ENCODE measurements around the gene CFAP53. TPM values are rescaled to one million over a fixed set of nuclear protein-coding genes. Genes with fewer than 3 reads are reported as not detected.

The CFAP53 gene
- total RNA-seq, 2 donors from 2014 or later: 0.35 TPM; not detected in 1

GRCh38 chr18:50280707-50281294 lies 14.5 kb upstream of the CFAP53 start:
- Histone ChIP-seq H3K4me1 (ENCODE audit: control insufficient read depth in 1 of 2, low read depth in 2 of 2) (peaks cover 13 to 29% of the 10 kb centered on the region in 2 donors), H3K36me3 (peaks cover 29% of the 10 kb centered on the region), H3K27ac (peak overlapping the region; percentile 77 to 90), H3K9me3 (no peaks in the 10 kb centered on the region), H3K4me3 (peak overlapping the region; percentile 90), H3K27me3 (replicated peaks; ENCODE audit: insufficient read depth) (no peaks in the 10 kb centered on the region)
- no peak for TF ChIP-seq CTCF (IDR thresholded peaks at IDR 0.05)
- ATAC-seq (ENCODE audit: insufficient number of reproducible peaks, low FRiP score, low read depth) (no peak), DNase-seq (ENCODE audit: low spot score) (no peak)

- DNase-seq (ENCODE audit: low spot score): no peak
- ATAC-seq (ENCODE audit: insufficient number of reproducible peaks, low FRiP score, low read depth): no peak
- H3K4me3 ChIP-seq: peak overlapping the region; percentile 90
- H3K9me3 ChIP-seq: no peaks in the 10 kb centered on the region
- H3K4me1 ChIP-seq (ENCODE audit: control insufficient read depth in 1 of 2, low read depth in 2 of 2): peaks cover 13 to 29% of the 10 kb centered on the region in 2 donors
- H3K27ac ChIP-seq: no peak overlapping the region
- no peak for TF ChIP-seq CTCF (IDR thresholded peaks at IDR 0.05)
- no peaks in the 10 kb centered on the region for H3K27me3 ChIP-seq (replicated peaks; ENCODE audit: insufficient read depth)
- H3K36me3 ChIP-seq: peaks cover 40% of the 10 kb centered on the region
Observed at GRCh38 chr18:50279752-50280151, 13.5 kb upstream of the CFAP53 start.

GRCh38 chr18:50277942-50278341 lies 11.6 kb upstream of the CFAP53 start:
- Histone ChIP-seq H3K9me3 (no peaks in the 10 kb centered on the region), H3K27ac (no peak overlapping the region), H3K4me3 (no peak overlapping the region), H3K36me3 (peaks cover 51% of the 10 kb centered on the region), H3K4me1 (ENCODE audit: control insufficient read depth in 1 of 2, low read depth in 2 of 2) (peaks cover 13 to 29% of the 10 kb centered on the region in 2 donors), H3K27me3 (replicated peaks; ENCODE audit: insufficient read depth) (no peaks in the 10 kb centered on the region)
- no peak for TF ChIP-seq CTCF (IDR thresholded peaks at IDR 0.05)
- DNase-seq (ENCODE audit: low spot score) (no peak), ATAC-seq (ENCODE audit: insufficient number of reproducible peaks, low FRiP score, low read depth) (no peak)

GRCh38 chr18:50276452-50276851 lies 10.2 kb upstream of the CFAP53 start:
- ATAC-seq (ENCODE audit: insufficient number of reproducible peaks, low FRiP score, low read depth) (no peak), DNase-seq (ENCODE audit: low spot score) (no peak)
- H3K9me3 ChIP-seq: no peaks in the 10 kb centered on the region
- H3K36me3 ChIP-seq: peaks cover 61% of the 10 kb centered on the region
- no peaks in the 10 kb centered on the region for H3K27me3 ChIP-seq (replicated peaks; ENCODE audit: insufficient read depth)
- H3K4me1 ChIP-seq (ENCODE audit: control insufficient read depth in 1 of 2, low read depth in 2 of 2): peaks cover 13 to 23% of the 10 kb centered on the region in 2 donors
- no peak overlapping the region for H3K27ac ChIP-seq
- TF ChIP-seq CTCF (IDR thresholded peaks at IDR 0.05): no peak
- H3K4me3 ChIP-seq: no peak overlapping the region

GRCh38 chr18:50275503-50276036 lies 9.3 kb upstream of the CFAP53 start:
- ATAC-seq (ENCODE audit: insufficient number of reproducible peaks, low FRiP score, low read depth): no peak
- Histone ChIP-seq H3K36me3 (peaks cover 64% of the 10 kb centered on the region), H3K4me3 (no peak overlapping the region), H3K27ac (no peak overlapping the region), H3K9me3 (no peaks in the 10 kb centered on the region), H3K4me1 (ENCODE audit: control insufficient read depth in 1 of 2, low read depth in 2 of 2) (peaks cover 13 to 20% of the 10 kb centered on the region in 2 donors), H3K27me3 (replicated peaks; ENCODE audit: insufficient read depth) (no peaks in the 10 kb centered on the region)
- DNase-seq (ENCODE audit: low spot score): no peak
- TF ChIP-seq CTCF (IDR thresholded peaks at IDR 0.05): no peak

Measured in thoracic aorta (tissue), 2 donors.